ENCODE data around the gene LARGE2.

GRCh38 chr11:45974806-45975205 lies 52.4 kb downstream of the LARGE2 start:
- TF ChIP-seq CTCF (IDR thresholded peaks at IDR 0.05) (no peak), POLR2A (IDR thresholded peaks at IDR 0.05) (no peak), POLR2AphosphoS5 (IDR thresholded peaks at IDR 0.05) (no peak)
